Measurements from ENCODE around the gene CEL. TPM values are rescaled to one million over a fixed set of nuclear protein-coding genes. Genes with fewer than 3 reads are reported as not detected.

CEL gene
- polyA plus RNA-seq, 1 donor = 2.6 TPM

DNA sequence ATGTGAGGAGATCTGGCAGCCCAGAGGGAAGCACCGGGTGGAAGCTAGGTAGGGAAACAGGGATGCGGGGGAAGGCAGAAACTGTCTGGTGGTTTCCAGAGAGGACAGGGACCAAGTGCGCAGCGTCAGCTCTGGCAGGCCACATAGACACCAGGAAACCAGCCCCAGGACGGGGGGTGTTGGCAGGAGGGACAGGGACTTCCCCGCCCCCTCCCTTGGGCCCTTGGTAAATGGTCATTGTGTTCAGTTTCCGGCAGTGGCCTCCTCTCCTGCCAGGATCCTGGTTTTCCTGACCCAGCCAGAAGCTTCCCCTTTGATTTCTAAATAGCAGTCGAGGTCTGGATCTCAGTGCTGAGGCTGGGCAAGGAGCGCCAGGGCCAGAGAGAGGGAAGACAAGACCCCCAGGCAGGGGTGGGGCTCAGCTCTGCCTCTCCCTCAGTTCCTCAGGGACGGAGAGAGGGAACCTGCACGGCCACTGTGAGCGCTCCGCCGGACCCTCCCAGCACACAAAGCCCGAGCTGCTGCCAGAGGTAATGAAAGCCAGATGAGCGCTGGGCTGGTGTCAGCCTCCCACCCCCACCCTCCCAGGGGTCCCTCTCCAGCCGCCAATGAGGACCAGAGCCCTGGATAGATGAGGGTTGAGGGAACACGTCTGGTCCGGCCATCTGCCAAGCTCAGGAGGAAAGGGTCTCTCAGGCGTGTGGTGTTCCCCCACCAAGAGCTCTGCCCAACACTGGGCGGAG is 57.5 kb downstream of the CEL start:
- DNase-seq = peak; percentile 67

DNA sequence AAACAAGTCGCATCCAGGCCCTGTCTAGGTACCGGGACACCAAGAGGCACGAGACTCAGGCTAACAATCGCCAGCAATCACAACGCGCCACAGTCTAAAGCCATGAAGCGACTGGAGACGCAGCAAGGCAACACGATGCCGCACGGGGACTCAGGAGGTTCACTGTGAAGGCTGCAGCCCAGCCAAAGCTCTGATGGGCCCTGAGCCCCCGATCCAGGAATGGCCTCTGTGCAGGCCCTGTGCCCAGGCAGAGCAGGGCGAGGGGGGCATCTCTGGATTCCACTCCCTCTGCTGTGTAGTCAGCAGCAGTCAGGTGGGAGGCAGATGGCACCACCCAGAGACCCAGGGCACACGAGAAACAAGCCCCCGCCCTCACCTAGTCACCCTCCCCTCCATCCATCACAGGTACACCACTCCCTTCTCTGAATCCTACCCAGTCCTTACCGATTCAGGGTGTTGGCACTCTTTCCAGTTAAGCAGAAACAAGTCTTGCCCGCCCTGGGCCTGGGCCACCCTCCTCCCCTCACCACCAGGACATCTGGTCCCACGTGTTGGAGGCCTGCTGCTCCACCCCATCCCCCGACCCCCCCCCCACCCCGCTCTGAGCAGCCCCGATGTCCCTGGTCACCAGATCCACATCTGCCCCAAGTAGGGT is 58.2 kb downstream of the CEL start:
- DNase-seq = no peak

DNA sequence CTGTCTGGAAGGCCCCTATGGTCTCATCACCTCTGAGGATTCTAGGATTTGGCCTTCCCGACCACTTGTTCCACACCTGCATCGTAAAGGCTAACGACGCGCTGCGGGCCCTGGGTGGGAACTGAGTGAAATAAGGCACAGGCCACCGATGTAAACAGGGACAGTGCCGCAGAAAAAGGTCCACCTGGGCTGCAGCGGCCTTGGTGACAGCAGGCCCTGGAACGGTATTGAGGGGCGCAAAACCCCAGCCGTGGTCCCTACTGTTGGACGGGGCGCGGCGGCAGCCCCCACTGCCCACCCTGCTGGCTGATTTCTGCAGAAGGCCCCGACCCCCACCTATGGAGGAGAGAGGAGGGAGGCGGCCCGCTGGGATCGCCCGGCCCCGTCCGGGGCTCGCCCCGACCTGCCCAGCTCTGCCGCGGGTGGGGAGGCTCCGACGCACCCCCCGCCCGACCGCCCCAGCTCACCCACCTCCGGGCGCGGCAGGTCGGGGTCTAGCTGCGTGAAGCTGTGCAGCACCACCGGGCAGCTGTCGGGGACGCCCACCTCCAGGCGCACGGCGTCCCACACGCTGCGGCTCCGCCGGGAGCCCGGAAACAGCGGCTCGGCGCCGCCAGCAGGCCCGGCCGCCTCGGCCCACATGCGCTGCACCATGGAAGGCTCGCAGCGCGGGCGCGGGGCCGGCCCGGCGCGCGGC is 58.9 kb downstream of the CEL start:
- DNase-seq = no peak

Other genes starting within 250 kb of the CEL start
- 0.48 TPM for gene AK8, start 183.7 kb upstream of the CEL start, polyA plus RNA-seq (ENCODE audit: insufficient read length)
- 3.3 TPM for gene SPACA9, start 183.1 kb upstream of the CEL start, polyA plus RNA-seq (ENCODE audit: insufficient read length)
- gene TSC1, start 117.4 kb upstream of the CEL start, polyA plus RNA-seq (ENCODE audit: insufficient read length) = 36.1 TPM
- 0.56 TPM for gene GFI1B, start 83.3 kb upstream of the CEL start, polyA plus RNA-seq (ENCODE audit: insufficient read length)
- 58.8 TPM for gene GTF3C5, start 31.0 kb upstream of the CEL start, polyA plus RNA-seq (ENCODE audit: insufficient read length)
- 56.8 TPM for gene RALGDS, start 59.3 kb downstream of the CEL start, polyA plus RNA-seq (ENCODE audit: insufficient read length)
- gene GBGT1, start 101.9 kb downstream of the CEL start, polyA plus RNA-seq (ENCODE audit: insufficient read length) = 5.4 TPM
- not detected for gene OBP2B, start 147.3 kb downstream of the CEL start, polyA plus RNA-seq (ENCODE audit: insufficient read length)
- gene ABO, start 213.2 kb downstream of the CEL start, polyA plus RNA-seq (ENCODE audit: insufficient read length) = 4.5 TPM